Activated CD8-positive, alpha-beta memory T cell treated with anti-CD3 and anti-CD28 coated beads, Interleukin-2, amount 50 U/mL, for 1 hour (primary cell): ENCODE measurements around the gene PKD1.

Experiments
- DNase-seq: peaks from one replicate; pipeline ENCODE4 v3.0.0-alpha.2; 2020; ENCODE audit errors: extremely low read depth

The PKD1 gene

GRCh38 chr16:2074071-2074470 lies 61.6 kb downstream of the PKD1 start:
- no peak for DNase-seq

- DNase-seq = no peak
These were observed 62.8 kb downstream of the PKD1 start for GRCh38 chr16:2072926-2073325.

- no peak for DNase-seq
These were observed 64.1 kb downstream of the PKD1 start for GRCh38 chr16:2071454-2072202.

GRCh38 chr16:2070576-2071453 lies 64.9 kb downstream of the PKD1 start:
- DNase-seq = no peak

GRCh38 chr16:2066139-2066538 lies 69.6 kb downstream of the PKD1 start:
- no peak for DNase-seq

- DNase-seq = no peak
These were observed 71.2 kb downstream of the PKD1 start for GRCh38 chr16:2064368-2064945.

GRCh38 chr16:2063861-2064260 lies 71.8 kb downstream of the PKD1 start:
- DNase-seq = no peak

- DNase-seq = no peak
These were observed 72.9 kb downstream of the PKD1 start for GRCh38 chr16:2062801-2063200.

GRCh38 chr16:2061526-2061925 lies 74.2 kb downstream of the PKD1 start:
- no peak for DNase-seq

GRCh38 chr16:2061023-2061422 lies 74.7 kb downstream of the PKD1 start:
- DNase-seq = no peak

GRCh38 chr16:2060346-2060745 lies 75.4 kb downstream of the PKD1 start:
- no peak for DNase-seq

- no peak for DNase-seq
These were observed 76.8 kb downstream of the PKD1 start for GRCh38 chr16:2058872-2059271.

- DNase-seq = no peak
These were observed 77.3 kb downstream of the PKD1 start for GRCh38 chr16:2058420-2058819.

- DNase-seq = no peak
These were observed 78.3 kb downstream of the PKD1 start for GRCh38 chr16:2057438-2057837.

GRCh38 chr16:2056681-2057407 lies 78.9 kb downstream of the PKD1 start:
- no peak for DNase-seq

- DNase-seq = no peak
These were observed 79.6 kb downstream of the PKD1 start for GRCh38 chr16:2056077-2056476.

- no peak for DNase-seq
These were observed 81.0 kb downstream of the PKD1 start for GRCh38 chr16:2054543-2055245.

- DNase-seq = no peak
These were observed 81.8 kb downstream of the PKD1 start for GRCh38 chr16:2053897-2054296.

GRCh38 chr16:2053211-2053610 lies 82.5 kb downstream of the PKD1 start:
- no peak for DNase-seq

- no peak for DNase-seq
These were observed 87.6 kb downstream of the PKD1 start for GRCh38 chr16:2048116-2048543.
